SKM-1 treated with dmso at 0.1 percent for 144 hours (cell line): ENCODE measurements around the gene SRGAP3.
"Not testable (repeated sequence)": the region's sequence is repeated elsewhere in the genome, so short reads cannot be mapped to it uniquely, and the experiment has no call there.

Experiments
- DNase-seq: peaks from one replicate; lab custom pipeline; 2025; ENCODE audit not compliant: unreplicated experiment; lab: John Stamatoyannopoulos, UW

Gene SRGAP3

GRCh38 chr3:9249273-9250192 lies at the start of gene SRGAP3:
TSS of gene SRGAP3 (minus strand) at chr3:9249646. CDS start at chr3:9248951, 695 bp downstream.
- DNase-seq: peak; percentile 98

DNA sequence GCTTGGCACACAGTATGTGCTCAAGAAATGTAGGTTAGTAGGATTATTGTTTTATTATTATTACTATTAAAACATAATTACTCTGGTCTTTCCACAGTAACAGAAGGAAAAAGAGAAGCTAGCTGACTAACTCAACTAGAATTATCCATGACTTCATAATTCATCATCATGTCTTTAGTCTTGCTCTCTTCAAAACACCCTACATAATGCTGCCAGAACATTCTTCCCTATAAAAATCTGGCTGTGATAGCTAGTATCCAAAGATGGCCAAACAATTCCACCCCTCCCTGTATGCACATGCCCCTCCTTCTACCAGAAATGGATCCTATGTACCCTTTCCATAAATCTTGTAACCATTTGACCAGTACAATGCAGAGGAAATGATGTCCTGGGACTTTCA lies 48.8 kb upstream of the SRGAP3 start:
- no peak for DNase-seq

GRCh38 chr3:9296241-9296640 lies 46.8 kb upstream of the SRGAP3 start:
- no peak for DNase-seq

DNA sequence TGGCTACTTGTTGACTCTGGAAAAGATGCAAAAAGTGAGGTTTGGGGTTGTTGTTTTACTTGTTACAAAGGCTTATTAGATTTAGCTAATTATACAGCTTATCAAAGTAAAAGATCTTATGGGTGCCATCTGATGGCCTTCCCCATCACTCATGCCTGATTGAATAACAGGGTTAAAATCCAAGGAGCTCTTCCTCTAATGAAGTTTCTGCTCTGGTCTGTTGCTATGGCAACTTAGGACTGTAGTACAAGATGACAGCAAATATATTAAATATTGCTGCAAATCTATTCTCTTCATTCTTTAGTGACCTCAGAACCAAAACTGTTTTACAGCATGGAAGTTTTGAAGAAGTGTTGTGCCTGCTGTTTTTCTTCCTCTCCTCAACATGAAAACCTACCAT lies 45.6 kb upstream of the SRGAP3 start:
- DNase-seq: no peak

DNA sequence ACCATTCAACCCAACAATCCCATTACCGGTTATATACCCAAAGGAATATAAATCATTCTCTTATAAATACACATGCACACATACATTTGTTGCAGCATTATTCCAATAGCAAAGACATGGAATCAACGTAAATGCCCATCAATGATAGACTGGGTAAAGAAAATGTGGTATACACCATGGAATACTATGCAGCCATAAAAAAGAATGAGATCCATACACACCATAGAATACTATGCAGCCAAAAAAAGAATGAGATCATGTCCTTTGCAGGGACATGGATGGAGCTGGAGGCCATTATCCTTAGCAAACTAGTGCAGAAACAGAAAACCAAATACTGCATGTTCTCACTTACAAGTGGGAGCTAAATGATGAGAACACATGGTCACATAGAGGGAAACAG lies 44.5 kb upstream of the SRGAP3 start:
- DNase-seq: not testable (repeated sequence)

DNA sequence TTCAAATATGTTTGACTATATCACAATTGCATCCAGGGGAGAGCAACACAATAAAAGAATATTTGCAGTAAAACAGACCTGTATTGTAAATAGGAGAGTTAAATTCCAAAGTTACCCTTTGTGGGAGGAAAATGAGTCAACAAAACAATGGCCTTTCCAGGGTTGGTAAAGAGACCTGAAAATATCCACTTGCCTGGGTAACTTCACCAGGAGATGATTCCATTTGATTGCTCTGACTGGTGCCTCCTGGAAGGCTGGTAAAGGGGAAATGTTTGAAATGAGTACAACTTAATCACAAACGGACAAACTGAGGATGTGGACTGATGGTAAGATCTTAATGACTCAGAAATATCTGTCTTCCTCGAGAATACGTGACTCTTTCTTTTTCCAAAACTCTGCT lies 43.6 kb upstream of the SRGAP3 start:
- DNase-seq: no peak

DNA sequence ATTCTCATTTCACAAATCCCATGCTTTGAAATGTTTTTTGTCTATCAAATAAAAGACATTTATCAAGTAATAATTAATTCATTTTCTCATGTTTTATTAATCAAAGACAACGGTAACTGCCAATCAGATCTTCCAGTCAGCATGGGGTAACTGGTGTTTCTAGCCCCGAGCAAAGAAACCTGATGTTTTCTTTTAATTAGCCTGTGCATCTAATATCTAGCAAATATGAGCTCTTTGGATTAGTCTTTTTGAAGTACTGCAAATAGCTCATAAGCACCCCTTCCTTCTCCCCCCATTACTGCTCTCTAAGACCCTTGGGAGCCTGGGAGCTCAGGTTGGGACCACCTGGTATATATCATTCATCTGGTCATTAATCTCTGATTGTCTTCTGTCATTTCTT lies 43.1 kb upstream of the SRGAP3 start:
- DNase-seq: no peak

- no peak for DNase-seq
Measured at GRCh38 chr3:9291821-9292410, 42.5 kb upstream of the SRGAP3 start.

DNA sequence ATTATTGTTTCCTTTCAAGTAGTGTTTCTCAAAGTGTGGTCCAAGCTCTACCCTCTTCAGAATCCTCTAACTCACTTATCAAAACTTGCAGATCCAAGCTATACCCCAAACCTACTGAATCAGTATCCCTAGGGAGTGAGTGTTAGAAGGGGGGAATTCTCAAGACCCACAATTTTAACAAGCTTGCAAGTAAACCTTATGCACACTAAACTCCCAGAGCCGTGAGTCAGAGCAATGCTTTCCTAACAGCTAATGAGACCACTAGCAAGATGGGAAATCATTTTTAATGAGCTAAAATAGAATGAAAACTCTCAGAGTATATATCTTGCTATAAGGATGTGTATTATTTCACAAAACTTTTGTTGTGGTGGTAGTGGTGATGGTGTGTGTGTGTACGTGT lies 41.1 kb upstream of the SRGAP3 start:
- no peak for DNase-seq

- DNase-seq: not testable (repeated sequence)
Measured at GRCh38 chr3:9281533-9281932, 32.1 kb upstream of the SRGAP3 start.

GRCh38 chr3:9280451-9281219 lies 31.2 kb upstream of the SRGAP3 start:
- no peak for DNase-seq

DNA sequence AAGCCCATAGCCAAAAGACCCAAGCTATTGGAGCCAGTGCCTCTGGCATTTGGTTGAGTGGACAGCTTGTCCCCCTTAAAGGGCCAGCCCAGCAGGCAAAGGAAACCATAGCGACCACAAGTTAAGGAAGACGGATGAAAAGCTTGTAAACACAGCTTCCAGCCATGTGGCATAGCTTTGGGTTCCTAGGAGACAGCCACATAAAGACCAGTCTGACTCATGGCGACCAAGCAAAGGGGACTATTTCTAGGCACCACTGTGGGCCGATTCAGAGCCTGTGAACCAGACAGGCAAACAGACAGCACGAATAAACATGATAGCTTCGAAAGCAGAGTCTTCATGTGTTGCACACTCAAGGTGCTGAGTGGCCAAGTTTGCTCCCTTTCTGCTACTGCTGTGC lies 30.5 kb upstream of the SRGAP3 start:
- no peak for DNase-seq

DNA sequence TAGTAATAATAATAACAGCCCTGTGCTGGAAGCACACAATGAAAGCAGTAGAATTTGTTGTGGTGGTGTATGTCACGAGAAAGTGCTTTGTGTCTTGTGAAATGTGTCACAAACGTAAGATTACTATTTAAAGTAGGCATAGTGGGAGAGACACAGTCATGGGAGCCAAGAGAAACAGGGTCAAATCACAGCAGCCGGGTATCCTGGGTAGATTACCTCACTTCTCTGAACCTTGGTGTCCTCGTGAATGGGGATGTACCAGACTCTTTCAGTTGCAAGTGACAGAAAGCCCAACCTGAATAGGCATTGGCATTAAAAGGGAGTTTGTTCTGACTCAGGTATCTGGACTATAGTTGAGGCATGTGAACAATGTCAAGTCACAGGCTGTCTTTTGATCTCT lies 29.1 kb upstream of the SRGAP3 start:
- DNase-seq: no peak

GRCh38 chr3:9278085-9278484 lies 28.6 kb upstream of the SRGAP3 start:
- no peak for DNase-seq

- DNase-seq: no peak
Measured at GRCh38 chr3:9276761-9277370, 27.4 kb upstream of the SRGAP3 start.

GRCh38 chr3:9271903-9272302 lies 22.5 kb upstream of the SRGAP3 start:
- no peak for DNase-seq

DNA sequence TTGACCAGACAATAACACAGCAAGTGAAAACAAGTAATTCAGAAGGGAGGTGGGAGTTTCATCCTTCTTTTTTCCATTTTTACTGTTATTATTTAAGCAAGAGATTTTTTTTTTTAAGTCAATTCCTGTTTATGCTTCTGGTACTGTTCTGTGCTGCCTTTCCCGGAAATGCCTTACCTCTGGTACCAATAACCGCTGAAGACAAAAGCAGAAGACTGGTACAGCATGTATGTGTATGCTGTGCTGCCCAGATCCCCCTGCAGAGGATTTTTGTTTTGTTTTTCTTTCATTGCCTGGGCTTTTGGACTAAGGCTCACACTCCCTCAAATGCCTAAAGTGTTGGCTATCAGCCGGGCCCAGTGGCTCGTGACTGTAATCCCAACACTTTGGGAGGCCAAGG lies 21.3 kb upstream of the SRGAP3 start:
- DNase-seq: no peak

GRCh38 chr3:9266716-9267115 lies 17.3 kb upstream of the SRGAP3 start:
- no peak for DNase-seq

DNA sequence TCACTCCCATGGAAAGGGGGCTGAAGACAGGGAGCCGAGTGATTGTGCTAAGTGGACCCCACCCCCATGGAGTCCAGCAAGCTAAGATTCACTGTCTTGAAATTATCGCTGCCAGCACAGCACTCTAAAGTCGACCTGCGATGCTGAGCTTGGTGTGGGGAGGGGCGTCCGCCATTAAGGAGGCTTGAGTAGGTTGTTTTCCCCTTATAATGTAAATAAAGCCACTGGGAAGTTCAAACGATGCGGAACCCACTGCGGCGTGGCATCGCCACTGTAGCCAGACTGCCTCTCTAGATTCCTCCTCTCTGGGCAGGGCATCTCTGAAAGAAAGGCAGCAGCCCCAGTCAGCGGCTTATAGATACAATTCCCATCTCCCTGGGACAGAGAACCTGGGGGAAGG lies 10.9 kb upstream of the SRGAP3 start:
- DNase-seq: no peak

GRCh38 chr3:9257092-9257491 lies 7.6 kb upstream of the SRGAP3 start:
- no peak for DNase-seq

DNA sequence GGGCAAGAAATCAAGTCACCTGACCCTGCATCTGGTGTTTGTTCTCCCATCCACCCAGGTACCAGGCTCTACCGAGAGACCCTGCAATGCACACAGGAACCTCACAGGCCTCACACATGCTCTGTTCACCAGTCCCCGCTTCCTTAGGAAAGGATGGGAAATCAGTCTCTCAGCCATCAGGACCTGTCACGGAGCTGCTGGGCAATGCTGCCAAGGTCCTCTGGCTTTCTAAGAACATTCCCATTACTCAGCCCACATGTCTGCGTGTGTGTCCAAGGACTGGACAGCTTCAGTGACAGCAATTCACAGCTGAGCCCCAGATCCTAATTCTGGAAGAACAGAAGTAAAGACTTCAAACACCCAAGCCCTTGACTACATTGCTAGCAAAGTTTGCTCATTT lies 6.5 kb upstream of the SRGAP3 start:
- no peak for DNase-seq
